T-helper 9 cell (primary cell): Measurements from ENCODE around the gene SOX9.

Experiments used
- DNase-seq: peaks from one replicate; pipeline ENCODE4 v3.0.0-alpha.2; 2020
- total RNA-seq, 2 donors: gene quantifications; one replicate each; lab custom pipeline; 2026; lab: John Stamatoyannopoulos, UW

The SOX9 gene
- total RNA-seq: 0 reads per million in 2 donors

GRCh38 chr17:72120642-72121163, at the start of gene SOX9:
Gene SOX9, plus strand, starts transcription at chr17:72121020. Its CDS starts 372 bp downstream, at chr17:72121392.
- DNase-seq: no peak

GRCh38 chr17:72071330-72071729, 49.5 kb upstream of the SOX9 start:
- DNase-seq: no peak

- no peak for DNase-seq
These were observed 44.7 kb upstream of the SOX9 start for GRCh38 chr17:72075995-72076677.

GRCh38 chr17:72076678-72077030, 44.2 kb upstream of the SOX9 start:
- no peak for DNase-seq

- DNase-seq: no peak
These were observed 43.4 kb upstream of the SOX9 start for GRCh38 chr17:72077326-72077960.

- DNase-seq: no peak
These were observed 41.1 kb upstream of the SOX9 start for GRCh38 chr17:72079700-72080099.

- DNase-seq: no peak
These were observed 32.9 kb upstream of the SOX9 start for GRCh38 chr17:72087876-72088275.

- DNase-seq: no peak
These were observed 31.3 kb upstream of the SOX9 start for GRCh38 chr17:72089453-72089987.

- no peak for DNase-seq
These were observed 30.7 kb upstream of the SOX9 start for GRCh38 chr17:72090108-72090507.

- no peak for DNase-seq
These were observed 28.0 kb upstream of the SOX9 start for GRCh38 chr17:72092710-72093322.

GRCh38 chr17:72093707-72094106, 27.1 kb upstream of the SOX9 start:
- DNase-seq: no peak

GRCh38 chr17:72095316-72095715, 25.5 kb upstream of the SOX9 start:
- DNase-seq: no peak

- DNase-seq: no peak
These were observed 23.7 kb upstream of the SOX9 start for GRCh38 chr17:72097144-72097543.

- no peak for DNase-seq
These were observed 20.9 kb upstream of the SOX9 start for GRCh38 chr17:72099919-72100318.

GRCh38 chr17:72100470-72100869, 20.4 kb upstream of the SOX9 start:
- no peak for DNase-seq

- DNase-seq: no peak
These were observed 19.3 kb upstream of the SOX9 start for GRCh38 chr17:72101526-72101925.

- no peak for DNase-seq
These were observed 18.5 kb upstream of the SOX9 start for GRCh38 chr17:72102366-72102765.

- DNase-seq: no peak
These were observed 16.5 kb upstream of the SOX9 start for GRCh38 chr17:72104164-72104862.

GRCh38 chr17:72104863-72105234, 16.0 kb upstream of the SOX9 start:
- no peak for DNase-seq

- no peak for DNase-seq
These were observed 13.7 kb upstream of the SOX9 start for GRCh38 chr17:72107100-72107499.

- DNase-seq: no peak
These were observed 10.4 kb upstream of the SOX9 start for GRCh38 chr17:72110231-72110941.

- no peak for DNase-seq
These were observed 9.9 kb upstream of the SOX9 start for GRCh38 chr17:72110942-72111318.
